ENCODE measurements around the gene CREB3L1. TPM values are rescaled to one million over a fixed set of nuclear protein-coding genes. Genes with fewer than 3 reads are reported as not detected.

CREB3L1 gene
- total RNA-seq, 2 donors from 2014 or later = not detected

GRCh38 chr11:46363031-46363407, 85.6 kb downstream of the CREB3L1 start:
- H3K27me3 Mint-ChIP-seq = no peaks in the 10 kb centered on the region

GRCh38 chr11:46363455-46364005, 86.1 kb downstream of the CREB3L1 start:
- H3K4me1 Mint-ChIP-seq (ENCODE audit: low read depth in 2 of 2) = peaks cover 33 to 42% of the 10 kb centered on the region in 2 donors
- no peaks in the 10 kb centered on the region for H3K36me3 Mint-ChIP-seq
- peak overlapping the region; percentile 87 for H3K4me3 Mint-ChIP-seq
- H3K27ac Mint-ChIP-seq = peak overlapping the region; percentile 95 to 97
- no peak for DNase-seq (ENCODE audit: low spot score)
- no peaks in the 10 kb centered on the region for H3K27me3 Mint-ChIP-seq
- H3K9me3 Mint-ChIP-seq = no peaks in the 10 kb centered on the region
- peak; percentile 31 to 43 for ATAC-seq

More at GRCh38 chr11:46363031-46363407, 85.6 kb downstream of the CREB3L1 start:
- Mint-ChIP-seq H3K9me3 (no peaks in the 10 kb centered on the region), H3K27ac (peak overlapping the region; percentile 95 to 97), H3K4me1 (ENCODE audit: low read depth in 2 of 2) (peaks cover 31 to 43% of the 10 kb centered on the region in 2 donors), H3K4me3 (peak overlapping the region; percentile 87), H3K36me3 (no peaks in the 10 kb centered on the region)
- peak; percentile 74 for DNase-seq (ENCODE audit: low spot score)
- ATAC-seq = peak; percentile 65 to 70

- H3K27me3 Mint-ChIP-seq = no peaks in the 10 kb centered on the region
- no peaks in the 10 kb centered on the region for H3K9me3 Mint-ChIP-seq
- H3K36me3 Mint-ChIP-seq = no peaks in the 10 kb centered on the region
- ATAC-seq (no peak), DNase-seq (ENCODE audit: low spot score) (no peak)
- H3K4me1 Mint-ChIP-seq (ENCODE audit: low read depth in 2 of 2) = peaks cover 33 to 42% of the 10 kb centered on the region in 2 donors
- no peak overlapping the region for H3K4me3 Mint-ChIP-seq
- H3K27ac Mint-ChIP-seq = peak overlapping the region; percentile 44 to 95
Measured at GRCh38 chr11:46364056-46364455, 86.6 kb downstream of the CREB3L1 start.

- H3K27ac Mint-ChIP-seq = peak overlapping the region; percentile 44 to 95
- no peak overlapping the region for H3K4me3 Mint-ChIP-seq
- H3K27me3 Mint-ChIP-seq = no peaks in the 10 kb centered on the region
- no peak for ATAC-seq
- peaks cover 33 to 44% of the 10 kb centered on the region in 2 donors for H3K4me1 Mint-ChIP-seq (ENCODE audit: low read depth in 2 of 2)
- no peaks in the 10 kb centered on the region for H3K9me3 Mint-ChIP-seq
- DNase-seq (ENCODE audit: low spot score) = no peak
- H3K36me3 Mint-ChIP-seq = no peaks in the 10 kb centered on the region
Measured at GRCh38 chr11:46364791-46365190, 87.3 kb downstream of the CREB3L1 start.

GRCh38 chr11:46366260-46366659, 88.8 kb downstream of the CREB3L1 start:
- H3K9me3 Mint-ChIP-seq = no peaks in the 10 kb centered on the region
- H3K4me3 Mint-ChIP-seq = no peak overlapping the region
- no peaks in the 10 kb centered on the region for H3K36me3 Mint-ChIP-seq
- ATAC-seq (no peak), DNase-seq (ENCODE audit: low spot score) (no peak)
- H3K27me3 Mint-ChIP-seq = no peaks in the 10 kb centered on the region
- peaks cover 25 to 35% of the 10 kb centered on the region in 2 donors for H3K4me1 Mint-ChIP-seq (ENCODE audit: low read depth in 2 of 2)
- no peak overlapping the region for H3K27ac Mint-ChIP-seq

- H3K36me3 Mint-ChIP-seq = no peaks in the 10 kb centered on the region
Measured at GRCh38 chr11:46366661-46367161, 89.2 kb downstream of the CREB3L1 start.

GRCh38 chr11:46367244-46367915, 89.9 kb downstream of the CREB3L1 start:
- Mint-ChIP-seq H3K4me1 (ENCODE audit: low read depth in 2 of 2) (peaks cover 22 to 28% of the 10 kb centered on the region in 2 donors), H3K4me3 (no peak overlapping the region), H3K9me3 (no peaks in the 10 kb centered on the region), H3K36me3 (no peaks in the 10 kb centered on the region), H3K27me3 (no peaks in the 10 kb centered on the region), H3K27ac (no peak overlapping the region)
- DNase-seq (ENCODE audit: low spot score) = peak; percentile 78
- peak; percentile 73 to 79 for ATAC-seq

More at GRCh38 chr11:46366661-46367161, 89.2 kb downstream of the CREB3L1 start:
- H3K27me3 Mint-ChIP-seq = no peaks in the 10 kb centered on the region
- ATAC-seq (no peak), DNase-seq (ENCODE audit: low spot score) (no peak)
- no peak overlapping the region for H3K27ac Mint-ChIP-seq
- no peaks in the 10 kb centered on the region for H3K9me3 Mint-ChIP-seq
- no peak overlapping the region for H3K4me3 Mint-ChIP-seq
- H3K4me1 Mint-ChIP-seq (ENCODE audit: low read depth in 2 of 2) = peaks cover 24 to 30% of the 10 kb centered on the region in 2 donors

- Mint-ChIP-seq H3K9me3 (no peaks in the 10 kb centered on the region), H3K4me1 (ENCODE audit: low read depth in 2 of 2) (peaks cover 17 to 23% of the 10 kb centered on the region in 2 donors), H3K27me3 (no peaks in the 10 kb centered on the region), H3K36me3 (no peaks in the 10 kb centered on the region), H3K27ac (no peak overlapping the region), H3K4me3 (no peak overlapping the region)
- no peak for ATAC-seq
- no peak for DNase-seq (ENCODE audit: low spot score)
Measured at GRCh38 chr11:46367916-46368267, 90.4 kb downstream of the CREB3L1 start.

GRCh38 chr11:46369458-46370152, 92.1 kb downstream of the CREB3L1 start:
- ATAC-seq (peak; percentile 61 to 69), DNase-seq (ENCODE audit: low spot score) (no peak)
- Mint-ChIP-seq H3K4me3 (no peak overlapping the region), H3K36me3 (no peaks in the 10 kb centered on the region), H3K4me1 (ENCODE audit: low read depth in 2 of 2) (peaks cover 10 to 13% of the 10 kb centered on the region in 2 donors), H3K27ac (no peak overlapping the region), H3K9me3 (no peaks in the 10 kb centered on the region), H3K27me3 (no peaks in the 10 kb centered on the region)

- no peak overlapping the region for H3K4me3 Mint-ChIP-seq
- DNase-seq (ENCODE audit: low spot score) = no peak
- no peaks in the 10 kb centered on the region for H3K27me3 Mint-ChIP-seq
- peaks cover 5 to 7% of the 10 kb centered on the region in 2 donors for H3K4me1 Mint-ChIP-seq (ENCODE audit: low read depth in 2 of 2)
- no peak for ATAC-seq
- no peaks in the 10 kb centered on the region for H3K36me3 Mint-ChIP-seq
- no peak overlapping the region for H3K27ac Mint-ChIP-seq
- no peaks in the 10 kb centered on the region for H3K9me3 Mint-ChIP-seq
Measured at GRCh38 chr11:46370253-46370652, 92.8 kb downstream of the CREB3L1 start.

Other genes starting within 250 kb of the CREB3L1 start
- gene PHF21A, start 156.2 kb upstream of the CREB3L1 start, total RNA-seq = 10 to 100 TPM; 50.3 to 64.3 TPM
- gene DGKZ, start 69.8 kb downstream of the CREB3L1 start, total RNA-seq = 100 to 1,000 TPM; 104 to 207 TPM
- gene MDK, start 104.0 kb downstream of the CREB3L1 start, total RNA-seq = 1 to 10 TPM; 1.4 to 4.0 TPM
- gene CHRM4, start 114.1 kb downstream of the CREB3L1 start, total RNA-seq = under 1 TPM; 0.75 to 0.81 TPM